ENCODE measurements around the gene BCO1.

Gene BCO1

DNA sequence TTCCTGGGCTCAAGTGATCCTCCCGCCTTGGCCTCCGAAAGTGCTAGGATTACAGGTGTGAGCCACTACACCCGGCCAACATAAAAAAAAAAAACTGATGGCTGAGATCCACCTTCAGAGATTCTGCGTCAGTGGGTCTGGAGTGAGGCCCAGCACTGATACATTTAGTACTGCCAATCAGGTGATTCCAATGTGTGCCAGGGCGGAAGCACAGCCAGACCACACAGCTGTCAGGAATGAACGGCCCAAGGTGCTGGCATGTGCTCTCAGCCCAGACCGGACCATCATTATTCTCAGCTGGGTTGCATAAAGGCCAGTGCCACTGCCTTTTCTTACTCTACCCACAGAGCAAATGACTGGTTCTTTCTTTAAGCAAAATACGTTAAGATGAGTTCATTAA is 1.2 kb upstream of the BCO1 start:
- H3K4me1 ChIP-seq (ENCODE audit: control insufficient read depth, low read depth, low read length): peaks cover 16% of the 10 kb centered on the region
- no peak overlapping the region for H3K4me3 ChIP-seq (ENCODE audit: low read length)
- H3K9ac ChIP-seq (ENCODE audit: low read length): no peak overlapping the region
- no peaks in the 10 kb centered on the region for H3K36me3 ChIP-seq (ENCODE audit: control insufficient read depth, low read depth, low read length)
- no peaks in the 10 kb centered on the region for H3K9me3 ChIP-seq (ENCODE audit: control insufficient read depth, low read depth, low read length)
- H3K27ac ChIP-seq (ENCODE audit: low read length): no peak overlapping the region
- H3K27me3 ChIP-seq (ENCODE audit: control insufficient read depth, insufficient read depth, low read length): no peaks in the 10 kb centered on the region

DNA sequence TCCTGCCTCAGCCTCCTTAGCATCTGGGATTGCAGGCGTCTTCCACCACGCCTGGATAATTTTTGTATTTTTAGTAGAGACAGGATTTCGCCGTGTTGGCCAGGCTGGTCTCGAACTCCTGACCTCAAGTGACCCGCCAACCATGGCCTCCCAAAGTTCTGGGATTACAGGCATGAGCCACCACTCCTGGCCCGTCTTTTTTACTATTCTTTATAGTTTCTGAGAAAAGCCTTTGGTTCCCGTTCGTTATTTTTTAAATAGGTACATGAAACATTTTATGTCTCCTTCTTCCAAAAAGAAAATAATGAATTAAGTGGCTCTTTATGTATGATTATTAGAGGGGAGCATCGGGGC is 570 bp upstream of the BCO1 start:
- Histone ChIP-seq H3K36me3 (ENCODE audit: control insufficient read depth, low read depth, low read length) (no peaks in the 10 kb centered on the region), H3K4me3 (ENCODE audit: low read length) (peak overlapping the region; percentile 33), H3K27ac (ENCODE audit: low read length) (no peak overlapping the region), H3K9me3 (ENCODE audit: control insufficient read depth, low read depth, low read length) (no peaks in the 10 kb centered on the region), H3K4me1 (ENCODE audit: control insufficient read depth, low read depth, low read length) (peaks cover 16% of the 10 kb centered on the region), H3K9ac (ENCODE audit: low read length) (no peak overlapping the region), H3K27me3 (ENCODE audit: control insufficient read depth, insufficient read depth, low read length) (no peaks in the 10 kb centered on the region)

DNA sequence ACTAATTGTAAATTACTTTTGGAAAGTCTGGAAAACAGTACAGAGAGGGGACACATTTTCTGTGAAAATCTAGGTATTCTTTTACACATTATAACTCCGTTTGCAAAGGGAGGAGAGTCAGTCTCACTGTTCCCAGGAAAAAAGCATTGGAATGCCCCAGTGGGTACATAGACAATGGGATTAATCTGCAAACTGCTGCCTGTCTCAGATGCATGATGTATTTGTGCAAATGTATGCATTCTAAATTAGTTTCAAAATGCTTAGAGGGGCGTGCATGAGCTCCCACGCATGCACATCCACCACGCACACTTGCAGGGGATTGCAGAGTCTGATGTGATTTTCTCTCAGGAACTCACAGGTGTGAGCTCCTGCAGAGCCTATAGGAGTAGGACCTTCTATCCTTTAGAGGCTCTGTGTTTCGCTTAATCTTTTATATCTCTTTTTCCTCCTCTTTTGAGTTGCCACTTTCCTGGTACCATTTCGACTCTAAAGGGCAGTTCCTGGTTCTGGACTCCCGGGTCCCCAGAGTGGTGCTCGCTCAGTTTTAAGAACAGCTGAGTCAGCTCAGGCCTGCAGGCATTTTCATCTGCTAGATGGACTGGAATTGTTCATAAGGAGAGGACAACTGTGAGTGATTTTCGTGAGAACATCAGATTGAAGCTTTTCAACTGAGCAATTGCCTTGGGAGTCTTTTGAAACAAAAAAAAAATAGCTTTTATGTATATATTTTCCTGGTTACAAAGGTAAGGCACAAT is 1.1 kb downstream of the BCO1 start:
- no peaks in the 10 kb centered on the region for H3K9me3 ChIP-seq (ENCODE audit: control insufficient read depth, low read depth, low read length)
- no peaks in the 10 kb centered on the region for H3K36me3 ChIP-seq (ENCODE audit: control insufficient read depth, low read depth, low read length)
- no peak overlapping the region for H3K27ac ChIP-seq (ENCODE audit: low read length)
- H3K9ac ChIP-seq (ENCODE audit: low read length): no peak overlapping the region
- no peak overlapping the region for H3K4me3 ChIP-seq (ENCODE audit: low read length)
- no peaks in the 10 kb centered on the region for H3K27me3 ChIP-seq (ENCODE audit: control insufficient read depth, insufficient read depth, low read length)
- H3K4me1 ChIP-seq (ENCODE audit: control insufficient read depth, low read depth, low read length): peaks cover 16% of the 10 kb centered on the region

DNA sequence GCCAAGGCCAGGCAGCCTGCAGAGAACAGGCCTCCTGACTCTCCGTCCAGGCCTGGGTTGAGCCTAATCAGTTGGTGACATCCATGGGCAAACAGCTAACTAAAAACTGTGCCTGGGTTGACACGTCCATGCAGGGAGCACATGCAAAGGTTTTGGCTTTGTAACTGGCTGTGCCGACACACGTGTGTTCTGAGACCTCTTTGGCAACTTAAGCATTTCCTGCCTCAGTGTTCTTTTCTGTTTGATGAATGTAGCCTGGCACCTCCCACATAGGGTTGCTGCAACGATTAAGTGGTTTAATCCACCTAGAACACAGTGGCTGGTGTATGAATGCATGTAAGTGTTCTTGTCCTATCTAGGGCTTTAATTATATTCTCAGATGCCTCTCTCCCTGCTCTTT is 3.2 kb downstream of the BCO1 start:
- Histone ChIP-seq H3K9ac (ENCODE audit: low read length) (no peak overlapping the region), H3K27ac (ENCODE audit: low read length) (no peak overlapping the region), H3K36me3 (ENCODE audit: control insufficient read depth, low read depth, low read length) (no peaks in the 10 kb centered on the region), H3K4me1 (ENCODE audit: control insufficient read depth, low read depth, low read length) (peaks cover 16% of the 10 kb centered on the region), H3K9me3 (ENCODE audit: control insufficient read depth, low read depth, low read length) (no peaks in the 10 kb centered on the region), H3K4me3 (ENCODE audit: low read length) (no peak overlapping the region), H3K27me3 (ENCODE audit: control insufficient read depth, insufficient read depth, low read length) (no peaks in the 10 kb centered on the region)

DNA sequence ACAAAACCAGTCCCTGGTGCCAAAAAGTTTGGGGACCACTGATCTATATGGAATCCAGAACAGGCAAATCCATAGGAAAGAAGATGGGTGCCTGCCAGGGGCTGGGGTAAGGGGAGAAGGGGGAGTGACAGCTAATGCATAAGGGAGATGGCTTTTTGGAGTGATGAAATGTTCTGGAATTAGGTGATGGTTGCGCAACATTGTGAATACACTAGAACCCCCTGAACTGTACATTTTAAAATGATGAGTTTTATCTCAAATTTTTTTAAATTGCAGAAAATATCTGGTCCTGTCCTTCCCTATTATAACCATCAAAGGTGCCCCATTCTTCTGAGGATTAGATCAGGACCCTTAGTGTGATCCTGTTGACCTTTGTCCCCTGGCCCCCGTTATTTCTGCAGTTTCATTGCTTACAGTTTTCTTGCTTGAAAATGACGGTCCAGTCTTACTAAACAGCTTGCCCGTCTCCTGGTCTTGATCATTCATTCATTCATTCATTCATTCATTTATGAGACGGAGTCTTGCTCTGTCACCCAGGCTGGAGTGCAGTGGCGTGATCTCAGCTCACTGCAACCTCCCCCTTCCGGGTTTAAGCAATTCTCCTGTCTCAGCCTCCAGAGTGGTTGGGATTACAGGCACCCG is 4.6 kb downstream of the BCO1 start:
- Histone ChIP-seq H3K36me3 (ENCODE audit: control insufficient read depth, low read depth, low read length) (no peaks in the 10 kb centered on the region), H3K9ac (ENCODE audit: low read length) (no peak overlapping the region), H3K27ac (ENCODE audit: low read length) (no peak overlapping the region), H3K4me1 (ENCODE audit: control insufficient read depth, low read depth, low read length) (peaks cover 10% of the 10 kb centered on the region), H3K9me3 (ENCODE audit: control insufficient read depth, low read depth, low read length) (no peaks in the 10 kb centered on the region), H3K27me3 (ENCODE audit: control insufficient read depth, insufficient read depth, low read length) (no peaks in the 10 kb centered on the region), H3K4me3 (ENCODE audit: low read length) (no peak overlapping the region)

DNA sequence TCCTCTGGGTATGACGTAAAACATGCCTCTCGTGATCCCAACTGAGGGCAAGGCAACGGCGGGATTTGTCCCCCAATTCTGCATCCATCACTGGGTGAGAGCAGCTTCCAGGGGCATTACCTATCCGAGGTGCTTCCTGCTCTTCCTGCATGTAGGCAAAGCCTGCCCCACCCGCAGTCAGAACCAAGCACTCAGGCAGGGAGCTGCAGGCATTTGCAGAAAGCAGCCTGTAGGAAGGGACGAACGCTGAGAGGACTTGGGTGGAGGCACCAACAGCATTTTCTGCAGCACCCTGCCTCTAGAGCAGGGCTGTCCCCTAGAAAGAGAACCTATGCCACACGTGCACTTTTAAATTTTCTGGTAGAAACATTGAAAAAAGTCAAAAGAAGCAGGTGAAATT is 5.5 kb downstream of the BCO1 start:
- no peaks in the 10 kb centered on the region for H3K36me3 ChIP-seq (ENCODE audit: control insufficient read depth, low read depth, low read length)
- H3K4me3 ChIP-seq (ENCODE audit: low read length): no peak overlapping the region
- no peaks in the 10 kb centered on the region for H3K27me3 ChIP-seq (ENCODE audit: control insufficient read depth, insufficient read depth, low read length)
- peaks cover 5% of the 10 kb centered on the region for H3K4me1 ChIP-seq (ENCODE audit: control insufficient read depth, low read depth, low read length)
- H3K9ac ChIP-seq (ENCODE audit: low read length): no peak overlapping the region
- H3K27ac ChIP-seq (ENCODE audit: low read length): no peak overlapping the region
- no peaks in the 10 kb centered on the region for H3K9me3 ChIP-seq (ENCODE audit: control insufficient read depth, low read depth, low read length)

DNA sequence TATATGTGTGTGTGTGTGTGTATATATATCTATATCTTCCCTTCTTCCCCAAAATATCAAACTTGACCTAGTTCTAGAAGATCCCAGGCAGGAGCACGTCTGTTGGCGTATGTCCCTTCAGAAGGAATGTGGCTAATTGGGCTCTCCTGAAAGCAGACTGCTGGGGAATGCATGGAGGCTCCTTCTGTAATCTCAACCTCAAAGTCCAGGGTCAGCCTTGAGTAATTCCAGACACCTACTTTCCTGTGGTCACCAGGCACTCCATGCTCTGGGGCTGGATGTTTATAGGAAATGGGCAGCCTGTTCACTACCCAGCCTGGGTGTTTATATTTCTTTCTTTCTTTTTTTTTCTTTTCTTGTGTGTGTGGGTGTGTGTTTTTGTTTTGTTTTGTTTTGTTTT is 13.4 kb downstream of the BCO1 start:
- no peak overlapping the region for H3K9ac ChIP-seq (ENCODE audit: low read length)
- H3K9me3 ChIP-seq (ENCODE audit: control insufficient read depth, low read depth, low read length): no peaks in the 10 kb centered on the region
- H3K4me1 ChIP-seq (ENCODE audit: control insufficient read depth, low read depth, low read length): no peaks in the 10 kb centered on the region
- no peaks in the 10 kb centered on the region for H3K27me3 ChIP-seq (ENCODE audit: control insufficient read depth, insufficient read depth, low read length)
- H3K36me3 ChIP-seq (ENCODE audit: control insufficient read depth, low read depth, low read length): no peaks in the 10 kb centered on the region
- H3K27ac ChIP-seq (ENCODE audit: low read length): no peak overlapping the region
- no peak overlapping the region for H3K4me3 ChIP-seq (ENCODE audit: low read length)

DNA sequence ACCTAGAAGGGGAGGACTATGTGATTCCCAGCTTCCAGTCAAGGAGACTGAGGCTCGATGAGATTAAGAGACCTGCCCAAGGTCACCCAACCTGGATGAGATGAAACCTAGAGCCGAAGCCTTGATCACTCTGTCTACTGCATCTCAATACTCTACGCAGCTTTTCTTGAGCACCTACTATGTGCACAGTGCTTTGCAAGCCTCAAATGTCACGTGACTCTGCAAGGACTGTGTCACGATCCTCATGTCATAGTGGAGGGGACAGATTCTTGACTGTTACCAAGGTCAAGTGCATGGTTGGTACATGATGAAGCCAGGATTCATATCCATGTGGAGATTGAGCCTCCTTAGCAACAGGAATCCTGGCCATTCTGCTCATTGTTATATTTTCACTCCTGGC is 14.7 kb downstream of the BCO1 start:
- Histone ChIP-seq H3K4me3 (ENCODE audit: low read length) (no peak overlapping the region), H3K9me3 (ENCODE audit: control insufficient read depth, low read depth, low read length) (no peaks in the 10 kb centered on the region), H3K4me1 (ENCODE audit: control insufficient read depth, low read depth, low read length) (no peaks in the 10 kb centered on the region), H3K36me3 (ENCODE audit: control insufficient read depth, low read depth, low read length) (no peaks in the 10 kb centered on the region), H3K27ac (ENCODE audit: low read length) (no peak overlapping the region), H3K27me3 (ENCODE audit: control insufficient read depth, insufficient read depth, low read length) (no peaks in the 10 kb centered on the region), H3K9ac (ENCODE audit: low read length) (no peak overlapping the region)

DNA sequence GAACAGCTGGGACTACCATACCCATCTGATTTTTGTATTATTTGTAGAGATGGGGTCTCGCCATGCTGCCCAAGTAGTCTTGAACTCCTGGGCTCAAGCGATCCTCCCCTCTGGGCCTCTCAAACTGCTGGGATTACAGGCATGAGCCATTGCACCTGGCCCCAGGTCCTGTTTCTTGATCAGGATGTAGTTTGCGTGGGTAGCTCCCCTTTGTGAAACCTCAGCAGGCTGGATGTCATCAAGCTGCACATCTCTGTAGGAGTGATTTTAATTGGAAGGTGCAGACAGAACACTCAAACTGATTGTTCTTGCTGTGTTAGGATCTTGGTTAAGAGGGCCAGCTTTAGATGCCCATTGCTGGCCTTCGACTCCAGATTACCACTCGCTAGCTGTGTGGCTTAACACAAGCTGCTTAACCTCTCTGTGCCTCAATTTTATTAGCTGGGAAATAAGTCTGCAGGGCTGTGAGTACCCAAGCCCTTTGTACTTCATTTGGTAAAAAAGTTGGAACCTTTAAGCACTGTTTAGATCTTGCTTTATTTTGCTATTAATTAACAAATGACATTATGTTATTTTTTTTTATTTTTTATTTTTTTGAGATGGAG is 16.5 kb downstream of the BCO1 start:
- no peaks in the 10 kb centered on the region for H3K4me1 ChIP-seq (ENCODE audit: control insufficient read depth, low read depth, low read length)
- no peak overlapping the region for H3K4me3 ChIP-seq (ENCODE audit: low read length)
- no peaks in the 10 kb centered on the region for H3K9me3 ChIP-seq (ENCODE audit: control insufficient read depth, low read depth, low read length)

DNA sequence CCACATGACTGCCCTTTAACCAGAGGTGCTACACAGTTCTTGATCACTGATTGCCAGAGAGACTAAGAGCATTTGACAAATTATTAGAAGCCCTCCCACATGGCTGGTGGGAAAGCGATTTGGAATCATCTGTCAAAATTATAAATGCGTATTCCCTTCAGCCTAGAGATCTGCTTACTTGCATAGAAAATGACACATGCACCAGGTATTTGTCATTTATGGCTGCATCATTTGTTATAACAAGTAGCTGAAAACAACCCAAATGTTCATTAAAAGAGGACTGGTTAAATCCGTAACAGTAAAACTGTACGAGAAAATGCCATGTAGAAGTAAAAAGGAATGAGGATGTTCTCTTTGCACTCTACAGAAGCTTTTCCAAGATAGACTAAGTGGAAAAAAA is 21.4 kb downstream of the BCO1 start:
- no peak overlapping the region for H3K27ac ChIP-seq (ENCODE audit: low read length)
- no peak overlapping the region for H3K4me3 ChIP-seq (ENCODE audit: low read length)
- no peak overlapping the region for H3K9ac ChIP-seq (ENCODE audit: low read length)
- no peaks in the 10 kb centered on the region for H3K36me3 ChIP-seq (ENCODE audit: control insufficient read depth, low read depth, low read length)
- no peaks in the 10 kb centered on the region for H3K9me3 ChIP-seq (ENCODE audit: control insufficient read depth, low read depth, low read length)
- H3K27me3 ChIP-seq (ENCODE audit: control insufficient read depth, insufficient read depth, low read length): no peaks in the 10 kb centered on the region
- no peaks in the 10 kb centered on the region for H3K4me1 ChIP-seq (ENCODE audit: control insufficient read depth, low read depth, low read length)

More for the DNA sequence above, 16.5 kb downstream of the BCO1 start:
- H3K27me3 ChIP-seq (ENCODE audit: control insufficient read depth, insufficient read depth, low read length): no peaks in the 10 kb centered on the region
- no peaks in the 10 kb centered on the region for H3K36me3 ChIP-seq (ENCODE audit: control insufficient read depth, low read depth, low read length)
- no peak overlapping the region for H3K27ac ChIP-seq (ENCODE audit: low read length)
- no peak overlapping the region for H3K9ac ChIP-seq (ENCODE audit: low read length)

DNA sequence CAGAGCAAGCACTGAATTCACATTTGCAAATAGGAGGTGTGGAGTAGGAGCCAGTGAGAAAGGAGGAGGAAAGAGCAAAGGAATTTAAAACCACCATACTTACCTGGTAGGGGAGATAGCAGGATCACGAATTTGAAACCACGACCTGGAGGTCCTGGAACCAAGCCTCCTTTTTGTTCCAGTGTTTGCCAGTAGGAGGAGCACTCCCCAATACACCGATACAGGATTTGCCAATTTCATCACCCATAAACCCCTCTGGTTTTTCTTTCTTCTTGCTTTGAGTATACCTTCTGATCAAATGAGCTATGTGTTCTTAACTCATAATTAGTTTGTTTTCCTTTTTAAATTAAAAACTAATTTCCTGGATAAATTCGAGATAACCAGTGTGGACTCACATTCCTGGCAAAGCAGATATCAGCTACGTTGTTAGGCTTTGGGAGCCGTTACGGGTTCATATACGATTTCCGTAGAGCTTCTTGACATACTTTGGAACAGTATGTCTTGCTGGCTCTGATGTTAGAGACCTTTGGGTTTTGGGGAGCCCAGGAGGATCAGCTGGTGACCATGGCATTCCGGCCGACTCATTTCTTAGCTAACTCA is 22.7 kb downstream of the BCO1 start:
- Histone ChIP-seq H3K27me3 (ENCODE audit: control insufficient read depth, insufficient read depth, low read length) (no peaks in the 10 kb centered on the region), H3K4me3 (ENCODE audit: low read length) (no peak overlapping the region), H3K36me3 (ENCODE audit: control insufficient read depth, low read depth, low read length) (no peaks in the 10 kb centered on the region), H3K27ac (ENCODE audit: low read length) (no peak overlapping the region), H3K9me3 (ENCODE audit: control insufficient read depth, low read depth, low read length) (no peaks in the 10 kb centered on the region), H3K9ac (ENCODE audit: low read length) (no peak overlapping the region), H3K4me1 (ENCODE audit: control insufficient read depth, low read depth, low read length) (no peaks in the 10 kb centered on the region)

Measured in iPS-18a (cell line).